A673 (cell line): ENCODE measurements around the gene TENM4.

Experiments used
- EZH2 ChIP-seq: fragments of 200-600 bp; sonication (generic); IDR thresholded peaks from 2 replicates; pipeline ENCODE4 v1.6.1; 2017; ENCODE audit warnings: borderline replicate concordance, low read depth, mild to moderate bottlenecking, mixed read lengths, antibody characterized with exemption, low read length; ENCODE audit not compliant: poor library complexity, severe bottlenecking
- TF ChIP-seq, protein P1 (sequence below): fragments of 300-800, 200-600 bp; sonication (generic); conservative IDR thresholded peaks from 2 replicates; pipeline ENCODE4 v1.5.1; 2017; ENCODE audit warnings: low read depth, mild to moderate bottlenecking, antibody characterized with exemption, low read length, moderate library complexity, mixed read lengths

DNA sequence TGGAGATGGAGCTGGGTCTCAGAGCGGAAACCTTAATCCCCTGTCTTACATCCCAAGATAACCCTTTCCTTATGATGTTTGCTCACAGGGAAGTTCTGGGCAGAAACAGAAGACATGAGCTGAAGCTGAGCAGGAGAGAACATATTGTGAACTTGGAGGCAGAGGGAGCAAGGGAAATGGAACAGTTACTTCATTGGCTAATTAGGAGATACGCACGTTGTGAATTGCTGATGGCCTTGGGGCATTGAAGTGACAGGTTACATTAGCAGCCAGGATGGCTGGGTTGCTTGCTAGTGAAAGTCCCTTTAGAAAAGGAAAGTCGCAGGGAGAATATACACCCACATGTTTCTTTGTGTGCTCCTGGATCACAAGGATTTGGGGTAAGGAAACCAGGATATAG, 48.7 kb downstream of the TENM4 start:
- TF ChIP-seq, protein P1, sequence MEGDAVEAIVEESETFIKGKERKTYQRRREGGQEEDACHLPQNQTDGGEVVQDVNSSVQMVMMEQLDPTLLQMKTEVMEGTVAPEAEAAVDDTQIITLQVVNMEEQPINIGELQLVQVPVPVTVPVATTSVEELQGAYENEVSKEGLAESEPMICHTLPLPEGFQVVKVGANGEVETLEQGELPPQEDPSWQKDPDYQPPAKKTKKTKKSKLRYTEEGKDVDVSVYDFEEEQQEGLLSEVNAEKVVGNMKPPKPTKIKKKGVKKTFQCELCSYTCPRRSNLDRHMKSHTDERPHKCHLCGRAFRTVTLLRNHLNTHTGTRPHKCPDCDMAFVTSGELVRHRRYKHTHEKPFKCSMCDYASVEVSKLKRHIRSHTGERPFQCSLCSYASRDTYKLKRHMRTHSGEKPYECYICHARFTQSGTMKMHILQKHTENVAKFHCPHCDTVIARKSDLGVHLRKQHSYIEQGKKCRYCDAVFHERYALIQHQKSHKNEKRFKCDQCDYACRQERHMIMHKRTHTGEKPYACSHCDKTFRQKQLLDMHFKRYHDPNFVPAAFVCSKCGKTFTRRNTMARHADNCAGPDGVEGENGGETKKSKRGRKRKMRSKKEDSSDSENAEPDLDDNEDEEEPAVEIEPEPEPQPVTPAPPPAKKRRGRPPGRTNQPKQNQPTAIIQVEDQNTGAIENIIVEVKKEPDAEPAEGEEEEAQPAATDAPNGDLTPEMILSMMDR, result no peak
- no peak for TF ChIP-seq EZH2
